ENCODE results near the gene RABGAP1L.
"Not testable (repeated sequence)": the region's sequence is repeated elsewhere in the genome, so short reads cannot be mapped to it uniquely, and the experiment has no call there.

The RABGAP1L gene

GRCh38 chr1:174315239-174315638, 155.9 kb downstream of the RABGAP1L start:
- Mint-ChIP-seq H3K4me1 (no peaks in the 10 kb centered on the region), H3K4me3 (no peak overlapping the region), H3K27me3 (no peaks in the 10 kb centered on the region), H3K27ac (no peak overlapping the region), H3K9me3 (peaks cover 52 to 76% of the 10 kb centered on the region in 2 donors)
- ATAC-seq, result no peak
- no peak for DNase-seq

DNA sequence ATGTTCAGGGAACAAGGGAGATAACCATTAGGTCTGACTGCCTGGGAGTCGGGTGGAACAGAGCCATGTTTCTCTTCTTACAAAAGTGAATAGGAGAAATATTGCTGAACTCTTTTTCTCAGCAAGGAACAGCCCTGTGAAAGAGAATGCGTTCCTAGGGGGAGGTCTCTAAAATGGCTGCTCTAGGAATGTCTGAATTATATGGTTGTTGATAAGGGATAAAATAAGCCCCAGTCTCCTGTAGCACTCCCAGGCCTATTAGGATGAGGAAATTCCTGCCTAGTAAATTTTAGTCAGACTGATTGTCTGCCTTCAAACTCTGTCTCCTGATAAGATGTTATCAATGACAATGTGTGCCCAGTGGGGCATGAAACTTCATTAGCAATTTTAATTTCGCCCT, 161.6 kb downstream of the RABGAP1L start:
- not testable (repeated sequence) for H3K4me3 Mint-ChIP-seq, DNase-seq, H3K4me1 Mint-ChIP-seq, ATAC-seq, H3K27me3 Mint-ChIP-seq, H3K27ac Mint-ChIP-seq
- peaks cover 43 to 63% of the 10 kb centered on the region in 2 donors for H3K9me3 Mint-ChIP-seq

GRCh38 chr1:174322202-174322862, 163.0 kb downstream of the RABGAP1L start:
- no peak for ATAC-seq
- no peak for DNase-seq
- Mint-ChIP-seq H3K27ac (no peak overlapping the region), H3K9me3 (peaks cover 43 to 59% of the 10 kb centered on the region in 2 donors), H3K4me1 (no peaks in the 10 kb centered on the region), H3K27me3 (no peaks in the 10 kb centered on the region), H3K4me3 (no peak overlapping the region)

DNA sequence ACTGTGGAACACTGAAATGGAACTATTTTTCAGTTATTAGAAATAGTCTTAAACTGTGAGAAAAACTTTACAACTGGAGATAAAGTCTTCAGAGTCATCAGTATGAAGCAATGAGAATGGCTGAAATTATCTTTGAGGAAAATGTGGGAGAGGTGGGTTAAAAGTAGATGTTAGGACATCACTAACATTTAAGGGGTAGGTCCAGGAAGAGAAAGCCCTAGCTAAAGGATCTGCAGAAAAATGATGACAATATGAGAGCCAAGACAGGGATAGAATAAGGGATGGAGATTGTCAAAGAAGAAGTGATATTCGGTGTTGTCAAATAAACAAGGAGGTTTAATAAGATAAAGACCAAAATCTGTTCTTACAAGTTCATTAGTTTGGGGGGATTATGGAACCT, 165.2 kb downstream of the RABGAP1L start:
- Mint-ChIP-seq H3K9me3 (peaks cover 27 to 45% of the 10 kb centered on the region in 2 donors), H3K27me3 (no peaks in the 10 kb centered on the region), H3K27ac (no peak overlapping the region), H3K4me1 (no peaks in the 10 kb centered on the region), H3K4me3 (no peak overlapping the region)
- no peak for ATAC-seq
- no peak for DNase-seq

- ATAC-seq (no peak), DNase-seq (no peak)
- Mint-ChIP-seq H3K27me3 (no peaks in the 10 kb centered on the region), H3K9me3 (peaks cover 26 to 40% of the 10 kb centered on the region in 2 donors), H3K27ac (no peak overlapping the region), H3K4me1 (no peaks in the 10 kb centered on the region), H3K4me3 (no peak overlapping the region)
These were observed 165.6 kb downstream of the RABGAP1L start for GRCh38 chr1:174324939-174325338.

GRCh38 chr1:174326278-174326677, 167.0 kb downstream of the RABGAP1L start:
- Mint-ChIP-seq H3K4me3 (no peak overlapping the region), H3K27ac (peak overlapping the region in 1 of 2 donors; percentile 19), H3K27me3 (no peaks in the 10 kb centered on the region), H3K9me3 (peaks cover 26 to 27% of the 10 kb centered on the region in 2 donors), H3K4me1 (no peaks in the 10 kb centered on the region)
- ATAC-seq (no peak), DNase-seq (no peak)

DNA sequence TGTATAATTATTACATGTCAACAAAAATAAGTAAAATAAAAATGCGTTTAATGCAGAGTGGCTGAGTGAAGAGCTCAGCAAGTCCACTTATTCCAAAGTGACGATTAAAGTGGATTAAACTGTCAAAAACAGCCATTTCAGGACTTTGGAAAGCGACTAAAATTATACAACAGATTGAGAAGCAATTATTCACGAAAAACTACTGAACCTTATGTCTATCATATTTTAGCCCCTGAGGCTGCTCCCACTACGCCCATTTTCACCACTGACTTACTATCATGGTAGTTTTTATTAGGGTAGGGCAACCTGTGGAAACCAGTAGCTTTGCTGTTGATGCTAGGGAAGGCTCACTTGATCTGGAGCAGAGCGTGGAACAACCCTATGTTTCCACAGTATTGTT, 174.1 kb downstream of the RABGAP1L start:
- no peak overlapping the region for H3K27ac Mint-ChIP-seq
- no peaks in the 10 kb centered on the region for H3K27me3 Mint-ChIP-seq
- H3K4me3 Mint-ChIP-seq, result no peak overlapping the region
- no peaks in the 10 kb centered on the region for H3K4me1 Mint-ChIP-seq
- ATAC-seq, result no peak
- no peaks in the 10 kb centered on the region for H3K9me3 Mint-ChIP-seq
- no peak for DNase-seq

DNA sequence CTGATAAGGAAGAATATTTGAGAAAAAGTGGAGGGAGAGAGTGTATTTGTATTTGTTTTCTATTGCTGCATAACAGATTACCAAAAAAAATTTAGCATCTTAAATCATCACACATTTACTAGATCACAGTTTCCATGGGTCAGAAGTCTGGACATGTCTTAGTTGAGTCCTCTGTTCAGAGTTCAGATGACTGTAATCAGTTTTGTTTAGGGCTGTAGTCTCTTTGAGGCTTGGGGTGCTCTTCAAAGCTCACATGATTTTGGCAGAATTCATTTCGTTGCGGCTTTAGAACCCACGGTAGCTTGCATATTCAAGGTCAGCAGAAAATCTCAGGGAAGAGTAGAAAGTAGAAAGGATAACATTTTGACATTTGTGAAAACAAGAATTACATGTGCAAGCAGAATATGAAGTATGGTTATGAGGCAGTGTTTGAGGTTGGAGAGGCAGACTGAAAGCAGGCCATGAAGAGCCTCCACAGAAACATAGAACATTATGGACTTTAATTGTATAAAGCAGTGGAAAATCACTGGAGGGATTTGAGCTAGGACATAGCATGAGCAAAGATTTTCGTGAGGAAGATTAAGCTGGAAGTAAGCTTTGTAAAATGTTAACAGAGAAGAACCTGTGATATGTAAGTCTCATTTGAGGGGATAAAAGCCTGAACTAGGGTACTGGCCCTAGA, 177.8 kb downstream of the RABGAP1L start:
- H3K4me3 Mint-ChIP-seq, result no peak overlapping the region
- DNase-seq, result no peak
- no peaks in the 10 kb centered on the region for H3K27me3 Mint-ChIP-seq
- H3K27ac Mint-ChIP-seq, result no peak overlapping the region
- no peak for ATAC-seq
- H3K9me3 Mint-ChIP-seq, result peaks cover 8 to 10% of the 10 kb centered on the region in 2 donors
- no peaks in the 10 kb centered on the region for H3K4me1 Mint-ChIP-seq

GRCh38 chr1:174340404-174340803, 181.1 kb downstream of the RABGAP1L start:
- not testable (repeated sequence) for ATAC-seq, DNase-seq, H3K27me3 Mint-ChIP-seq, H3K27ac Mint-ChIP-seq, H3K4me1 Mint-ChIP-seq, H3K4me3 Mint-ChIP-seq
- peaks cover 8 to 10% of the 10 kb centered on the region in 2 donors for H3K9me3 Mint-ChIP-seq

GRCh38 chr1:174344162-174344561, 184.8 kb downstream of the RABGAP1L start:
- Mint-ChIP-seq H3K4me3 (no peak overlapping the region), H3K4me1 (no peaks in the 10 kb centered on the region), H3K27ac (no peak overlapping the region), H3K27me3 (no peaks in the 10 kb centered on the region), H3K9me3 (peaks cover 20 to 28% of the 10 kb centered on the region in 2 donors)
- DNase-seq, result no peak
- no peak for ATAC-seq

GRCh38 chr1:174352117-174352516, 192.8 kb downstream of the RABGAP1L start:
- DNase-seq (no peak), ATAC-seq (no peak)
- peaks cover 12 to 15% of the 10 kb centered on the region in 2 donors for H3K9me3 Mint-ChIP-seq
- no peak overlapping the region for H3K27ac Mint-ChIP-seq
- H3K4me3 Mint-ChIP-seq, result no peak overlapping the region
- H3K4me1 Mint-ChIP-seq, result peaks cover 9% of the 10 kb centered on the region
- no peaks in the 10 kb centered on the region for H3K27me3 Mint-ChIP-seq

GRCh38 chr1:174352883-174353608, 193.7 kb downstream of the RABGAP1L start:
- DNase-seq (no peak), ATAC-seq (no peak)
- Mint-ChIP-seq H3K27me3 (no peaks in the 10 kb centered on the region), H3K4me3 (no peak overlapping the region), H3K4me1 (peaks cover 9% of the 10 kb centered on the region), H3K9me3 (peaks cover 3 to 8% of the 10 kb centered on the region in 2 donors), H3K27ac (no peak overlapping the region)

DNA sequence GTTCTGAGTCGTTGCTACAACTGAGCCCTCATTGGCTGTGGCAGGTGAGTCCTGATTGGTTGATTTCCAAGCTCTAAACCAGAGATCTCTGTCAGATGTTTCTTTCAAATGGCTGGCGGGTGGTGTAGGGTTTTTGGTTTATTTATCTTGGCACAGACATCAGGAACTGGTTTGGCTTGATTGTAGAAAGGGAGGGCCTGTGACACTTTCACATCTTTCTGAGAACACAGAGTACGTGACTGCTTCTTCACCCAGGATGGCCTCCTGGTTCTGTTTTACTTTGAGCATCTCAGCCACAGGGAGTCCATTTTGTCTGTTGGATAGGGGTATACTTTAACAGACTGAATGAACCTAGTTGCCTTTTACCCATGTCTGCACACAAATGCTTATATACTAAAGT, 199.0 kb downstream of the RABGAP1L start:
- no peak overlapping the region for H3K4me3 Mint-ChIP-seq
- no peak for DNase-seq
- H3K27ac Mint-ChIP-seq, result no peak overlapping the region
- H3K9me3 Mint-ChIP-seq, result no peaks in the 10 kb centered on the region
- H3K4me1 Mint-ChIP-seq, result peaks cover 5% of the 10 kb centered on the region
- H3K27me3 Mint-ChIP-seq, result no peaks in the 10 kb centered on the region
- no peak for ATAC-seq

DNA sequence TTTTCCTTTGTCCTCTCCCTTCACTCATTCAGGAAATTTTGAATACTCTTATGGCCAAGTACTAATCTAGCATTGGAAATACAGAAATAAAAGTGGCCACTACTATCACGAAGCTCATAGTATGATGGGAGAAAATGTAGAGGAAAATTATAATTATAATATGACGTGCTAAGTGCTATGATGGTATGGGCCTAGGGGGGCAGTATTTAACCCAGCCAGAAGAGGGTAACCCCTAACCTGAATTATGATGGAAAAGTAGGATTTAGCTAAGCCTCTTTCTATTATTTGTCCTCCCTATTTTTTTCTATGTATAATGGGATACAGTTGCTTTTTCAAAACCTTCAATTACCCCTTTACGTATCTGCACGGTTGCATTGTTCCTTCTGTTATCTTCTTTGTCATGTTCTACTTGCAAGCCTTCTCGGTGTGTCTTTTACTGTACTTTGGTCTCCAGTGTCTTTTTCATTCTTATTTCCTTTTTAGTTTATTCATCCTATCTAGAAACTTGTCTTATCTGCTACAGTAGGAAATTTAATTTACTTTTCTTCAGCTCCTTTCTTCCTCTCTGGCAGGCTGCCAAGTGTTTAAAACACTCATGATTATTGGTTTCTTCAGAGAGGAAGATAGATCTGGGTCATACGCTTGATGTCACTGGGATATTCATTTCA, 199.6 kb downstream of the RABGAP1L start:
- DNase-seq (no peak), ATAC-seq (no peak)
- Mint-ChIP-seq H3K27me3 (no peaks in the 10 kb centered on the region), H3K27ac (no peak overlapping the region), H3K9me3 (no peaks in the 10 kb centered on the region), H3K4me3 (no peak overlapping the region), H3K4me1 (peaks cover 5% of the 10 kb centered on the region)

GRCh38 chr1:174359454-174359805, 200.1 kb downstream of the RABGAP1L start:
- Mint-ChIP-seq H3K4me3 (no peak overlapping the region), H3K27me3 (no peaks in the 10 kb centered on the region), H3K9me3 (no peaks in the 10 kb centered on the region), H3K4me1 (peaks cover 5% of the 10 kb centered on the region), H3K27ac (no peak overlapping the region)
- ATAC-seq (no peak), DNase-seq (no peak)

All from stimulated activated naive CD8-positive, alpha-beta T cell treated with anti-CD3 and anti-CD28 coated beads, Interleukin-15, amount 100 ng/mL, for 72 hours (primary cell).